NK-92 (cell line): ENCODE data around the gene RNF8.
A peak's percentile ranks its signal among the peaks of the same experiment; 100 is the strongest.
"Not testable (repeated sequence)": the region's sequence is repeated elsewhere in the genome, so short reads cannot be mapped to it uniquely, and the experiment has no call there.

Experiments used
- DNase-seq: peaks from one replicate; lab custom pipeline; 2025; ENCODE audit not compliant: unreplicated experiment; lab: John Stamatoyannopoulos, UW

Gene RNF8

GRCh38 chr6:37396571-37397180 lies 42.9 kb downstream of the RNF8 start:
- no peak for DNase-seq

- DNase-seq = no peak
Observed at GRCh38 chr6:37399131-37399530, 45.3 kb downstream of the RNF8 start.

- DNase-seq = no peak
Observed at GRCh38 chr6:37399795-37400490, 46.2 kb downstream of the RNF8 start.

GRCh38 chr6:37401658-37402057 lies 47.9 kb downstream of the RNF8 start:
- not testable (repeated sequence) for DNase-seq

- DNase-seq = no peak
Observed at GRCh38 chr6:37406726-37407341, 53.1 kb downstream of the RNF8 start.

- DNase-seq = no peak
Observed at GRCh38 chr6:37407948-37408347, 54.2 kb downstream of the RNF8 start.

- no peak for DNase-seq
Observed at GRCh38 chr6:37409501-37409900, 55.7 kb downstream of the RNF8 start.

- DNase-seq = no peak
Observed at GRCh38 chr6:37417393-37417792, 63.6 kb downstream of the RNF8 start.

- DNase-seq = no peak
Observed at GRCh38 chr6:37418722-37419121, 64.9 kb downstream of the RNF8 start.

- no peak for DNase-seq
Observed at GRCh38 chr6:37426058-37426944, 72.5 kb downstream of the RNF8 start.

- DNase-seq = no peak
Observed at GRCh38 chr6:37426945-37427510, 73.2 kb downstream of the RNF8 start.

- no peak for DNase-seq
Observed at GRCh38 chr6:37429352-37429750, 75.6 kb downstream of the RNF8 start.

- DNase-seq = no peak
Observed at GRCh38 chr6:37432590-37432915, 78.8 kb downstream of the RNF8 start.

GRCh38 chr6:37432916-37433656 lies 79.3 kb downstream of the RNF8 start, which contains the start of gene CMTR1:
CMTR1 (plus strand) TSS chr6:37433221; CDS start chr6:37435630, 2,409 bp downstream.
- DNase-seq = peak; percentile 64

- DNase-seq = no peak
Observed at GRCh38 chr6:37433657-37434271, 80.0 kb downstream of the RNF8 start.

- DNase-seq = no peak
Observed at GRCh38 chr6:37435373-37435772, 81.6 kb downstream of the RNF8 start.

GRCh38 chr6:37435816-37436215 lies 82.0 kb downstream of the RNF8 start:
- no peak for DNase-seq

- DNase-seq = no peak
Observed at GRCh38 chr6:37438930-37439329, 85.1 kb downstream of the RNF8 start.

- DNase-seq = no peak
Observed at GRCh38 chr6:37441651-37442050, 87.9 kb downstream of the RNF8 start.
